GM18870 (cell line): ENCODE data around the gene CYTIP.
"Not testable (repeated sequence)": the region's sequence is repeated elsewhere in the genome, so short reads cannot be mapped to it uniquely, and the experiment has no call there.

ENCODE experiments used
- ATAC-seq: cut with Tn5 transposase; IDR thresholded peaks from one replicate; pipeline ENCODE4 v1.9.1; 2021; ENCODE audit warnings: moderate library complexity; ENCODE audit not compliant: unreplicated experiment

Gene CYTIP

GRCh38 chr2:157386247-157386646 is 57.6 kb downstream of the CYTIP start:
- ATAC-seq: no peak

- ATAC-seq: no peak
Measured at GRCh38 chr2:157377861-157378260, 66.0 kb downstream of the CYTIP start.

GRCh38 chr2:157376041-157376440 is 67.8 kb downstream of the CYTIP start:
- ATAC-seq: no peak

- no peak for ATAC-seq
Measured at GRCh38 chr2:157375384-157375783, 68.5 kb downstream of the CYTIP start.

GRCh38 chr2:157368508-157368907 is 75.4 kb downstream of the CYTIP start:
- ATAC-seq: not testable (repeated sequence)

- ATAC-seq: no peak
Measured at GRCh38 chr2:157367704-157368103, 76.2 kb downstream of the CYTIP start.
